Calu3 (cell line): ENCODE data around the gene PRICKLE1. TPM values are rescaled to one million over a fixed set of nuclear protein-coding genes. Genes with fewer than 3 reads are reported as not detected.

Experiments
- BruUV-seq: library from RNA; stranded (reverse); fragments of 400-500 nt; replicated peaks from 2 replicates; lab custom pipeline; 2021; lab: Mats Ljungman, UMichigan
- CTCF ChIA-PET: fragments of 300-600 bp; sonication (Branson Sonifier 250); formaldehyde crosslinking; loops from one replicate; lab custom pipeline; 2022; ENCODE audit warnings: antibody characterized with exemption; lab: Charles Lee
- DNase-seq: peaks from one replicate; pipeline ENCODE4 v3.0.0; 2022
- H3K27ac Mint-ChIP-seq: one replicate; pipeline ENCODE4 v1.8.0; 2022; ENCODE audit warnings: mixed read lengths; ENCODE audit not compliant: unreplicated experiment
- H3K27me3 Mint-ChIP-seq: one replicate; pipeline ENCODE4 v1.8.0; 2022; ENCODE audit warnings: mixed read lengths; ENCODE audit not compliant: unreplicated experiment
- H3K36me3 Mint-ChIP-seq: one replicate; pipeline ENCODE4 v1.8.0; 2022; ENCODE audit warnings: mild to moderate bottlenecking, moderate library complexity, mixed read lengths; ENCODE audit not compliant: insufficient read depth, unreplicated experiment
- H3K4me1 Mint-ChIP-seq: one replicate; pipeline ENCODE4 v1.8.0; 2022; ENCODE audit warnings: mild to moderate bottlenecking, low read depth, mixed read lengths; ENCODE audit not compliant: unreplicated experiment
- H3K4me3 Mint-ChIP-seq: one replicate; pipeline ENCODE4 v1.8.0; 2022; ENCODE audit warnings: mild to moderate bottlenecking, low read depth, moderate library complexity, mixed read lengths; ENCODE audit not compliant: unreplicated experiment
- H3K9me3 Mint-ChIP-seq: one replicate; pipeline ENCODE4 v1.8.0; 2022; ENCODE audit warnings: low read depth, mixed read lengths; ENCODE audit not compliant: unreplicated experiment
- intact Hi-C: fragments of 100-400 bp; cut with micrococcal nuclease; formaldehyde crosslinking; loops from one replicate; pipeline ENCODE4 v1.10.0; 2022; ENCODE audit not compliant: unreplicated experiment
- total RNA-seq: library from RNA; stranded (reverse); gene quantifications from 2 replicates; pipeline ENCODE4 v1.2.3, GENCODE V29; 2022
- TF ChIP-seq, protein P1 (sequence below): fragments of 200-600 bp; IDR thresholded peaks from one replicate; pipeline ENCODE4 v1.8.0; 2022; ENCODE audit warnings: antibody characterized with exemption; ENCODE audit not compliant: unreplicated experiment

PRICKLE1 gene
- total RNA-seq, 1 experiment from 2014 or later = 12.7 TPM

GRCh38 chr12:42590330-42590934 is 886 bp upstream of the PRICKLE1 start:
- Mint-ChIP-seq H3K4me1 (peaks cover 15% of the 10 kb centered on the region), H3K27ac (peak overlapping the region; percentile 36), H3K4me3 (peak overlapping the region; percentile 81), H3K9me3 (no peaks in the 10 kb centered on the region), H3K27me3 (no peaks in the 10 kb centered on the region), H3K36me3 (peaks cover 24% of the 10 kb centered on the region)
- peak; percentile 17 for DNase-seq
- no TSS peak for BruUV-seq
- CTCF ChIA-PET = interaction anchor here (0.6 kb wide), 1 partner anchor 483 kb away, joined by 5 read pairs; no protein-coding TSS in a partner anchor
- TF ChIP-seq, protein P1, sequence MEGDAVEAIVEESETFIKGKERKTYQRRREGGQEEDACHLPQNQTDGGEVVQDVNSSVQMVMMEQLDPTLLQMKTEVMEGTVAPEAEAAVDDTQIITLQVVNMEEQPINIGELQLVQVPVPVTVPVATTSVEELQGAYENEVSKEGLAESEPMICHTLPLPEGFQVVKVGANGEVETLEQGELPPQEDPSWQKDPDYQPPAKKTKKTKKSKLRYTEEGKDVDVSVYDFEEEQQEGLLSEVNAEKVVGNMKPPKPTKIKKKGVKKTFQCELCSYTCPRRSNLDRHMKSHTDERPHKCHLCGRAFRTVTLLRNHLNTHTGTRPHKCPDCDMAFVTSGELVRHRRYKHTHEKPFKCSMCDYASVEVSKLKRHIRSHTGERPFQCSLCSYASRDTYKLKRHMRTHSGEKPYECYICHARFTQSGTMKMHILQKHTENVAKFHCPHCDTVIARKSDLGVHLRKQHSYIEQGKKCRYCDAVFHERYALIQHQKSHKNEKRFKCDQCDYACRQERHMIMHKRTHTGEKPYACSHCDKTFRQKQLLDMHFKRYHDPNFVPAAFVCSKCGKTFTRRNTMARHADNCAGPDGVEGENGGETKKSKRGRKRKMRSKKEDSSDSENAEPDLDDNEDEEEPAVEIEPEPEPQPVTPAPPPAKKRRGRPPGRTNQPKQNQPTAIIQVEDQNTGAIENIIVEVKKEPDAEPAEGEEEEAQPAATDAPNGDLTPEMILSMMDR = no peak
- intact Hi-C loops = no loop called here

- peak; percentile 56 for DNase-seq
- CTCF ChIA-PET = interaction anchor here (0.7 kb wide), 1 partner anchor 20 kb away, joined by 3 read pairs; no protein-coding TSS in a partner anchor
- intact Hi-C loops = loop anchor here (1.0 to 10.0 kb wide), 5 partner anchors 166 to 749 kb away; no protein-coding TSS in a partner anchor
- Mint-ChIP-seq H3K36me3 (peaks cover 24% of the 10 kb centered on the region), H3K27ac (no peak overlapping the region), H3K4me1 (peaks cover 11% of the 10 kb centered on the region), H3K9me3 (no peaks in the 10 kb centered on the region), H3K4me3 (peak overlapping the region; percentile 81), H3K27me3 (no peaks in the 10 kb centered on the region)
- no TSS peak for BruUV-seq
- TF ChIP-seq, protein P1 = peak; percentile 38
Measured at GRCh38 chr12:42588524-42589464, 752 bp downstream of the PRICKLE1 start.

GRCh38 chr12:42587601-42588523 is 1.7 kb downstream of the PRICKLE1 start:
- Mint-ChIP-seq H3K4me1 (peaks cover 9% of the 10 kb centered on the region), H3K27ac (no peak overlapping the region), H3K27me3 (no peaks in the 10 kb centered on the region), H3K4me3 (peak overlapping the region; percentile 81), H3K36me3 (peaks cover 24% of the 10 kb centered on the region), H3K9me3 (no peaks in the 10 kb centered on the region)
- DNase-seq = no peak
- TF ChIP-seq, protein P1 = no peak
- intact Hi-C loops = loop anchor here (1.0 to 10.0 kb wide), 5 partner anchors 167 to 749 kb away; no protein-coding TSS in a partner anchor
- CTCF ChIA-PET = interaction anchor here (0.7 kb wide), 3 partner anchors 18 to 694 kb away, joined by 3 read pairs; no protein-coding TSS in a partner anchor
- TSS peak; percentile 48 for BruUV-seq
